ENCODE results near the gene CHD3. TPM values are rescaled to one million over a fixed set of nuclear protein-coding genes. Genes with fewer than 3 reads are reported as not detected.
A peak's percentile ranks its signal among the peaks of the same experiment; 100 is the strongest.

The CHD3 gene
- total RNA-seq, 1 donor from 2014 or later: 119 TPM

- TF ChIP-seq, protein P1, sequence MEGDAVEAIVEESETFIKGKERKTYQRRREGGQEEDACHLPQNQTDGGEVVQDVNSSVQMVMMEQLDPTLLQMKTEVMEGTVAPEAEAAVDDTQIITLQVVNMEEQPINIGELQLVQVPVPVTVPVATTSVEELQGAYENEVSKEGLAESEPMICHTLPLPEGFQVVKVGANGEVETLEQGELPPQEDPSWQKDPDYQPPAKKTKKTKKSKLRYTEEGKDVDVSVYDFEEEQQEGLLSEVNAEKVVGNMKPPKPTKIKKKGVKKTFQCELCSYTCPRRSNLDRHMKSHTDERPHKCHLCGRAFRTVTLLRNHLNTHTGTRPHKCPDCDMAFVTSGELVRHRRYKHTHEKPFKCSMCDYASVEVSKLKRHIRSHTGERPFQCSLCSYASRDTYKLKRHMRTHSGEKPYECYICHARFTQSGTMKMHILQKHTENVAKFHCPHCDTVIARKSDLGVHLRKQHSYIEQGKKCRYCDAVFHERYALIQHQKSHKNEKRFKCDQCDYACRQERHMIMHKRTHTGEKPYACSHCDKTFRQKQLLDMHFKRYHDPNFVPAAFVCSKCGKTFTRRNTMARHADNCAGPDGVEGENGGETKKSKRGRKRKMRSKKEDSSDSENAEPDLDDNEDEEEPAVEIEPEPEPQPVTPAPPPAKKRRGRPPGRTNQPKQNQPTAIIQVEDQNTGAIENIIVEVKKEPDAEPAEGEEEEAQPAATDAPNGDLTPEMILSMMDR (IDR thresholded peaks at IDR 0.05; ENCODE audit: unreplicated experiment): no peak
- no peak overlapping the region for H3K27ac Mint-ChIP-seq
- H3K27me3 Mint-ChIP-seq: no peaks in the 10 kb centered on the region
- peaks cover 3% of the 10 kb centered on the region for H3K4me1 Mint-ChIP-seq (ENCODE audit: low read depth)
- H3K4me3 Mint-ChIP-seq (ENCODE audit: low read depth): peak overlapping the region; percentile 67
- no peaks in the 10 kb centered on the region for H3K9me3 Mint-ChIP-seq (ENCODE audit: low read depth)
- H3K36me3 Mint-ChIP-seq (ENCODE audit: insufficient read depth): no peaks in the 10 kb centered on the region
- no peak for DNase-seq (ENCODE audit: low spot score, unreplicated experiment)
Measured at GRCh38 chr17:7884581-7885366, 3.8 kb upstream of the CHD3 start.

- no peak overlapping the region for H3K27ac Mint-ChIP-seq
- DNase-seq (ENCODE audit: low spot score, unreplicated experiment): peak; percentile 38
Measured at GRCh38 chr17:7885367-7886226, 3.0 kb upstream of the CHD3 start.

GRCh38 chr17:7886227-7887037, 2.2 kb upstream of the CHD3 start:
- Mint-ChIP-seq H3K4me3 (ENCODE audit: low read depth) (no peak overlapping the region), H3K9me3 (ENCODE audit: low read depth) (no peaks in the 10 kb centered on the region), H3K27ac (no peak overlapping the region), H3K27me3 (no peaks in the 10 kb centered on the region), H3K36me3 (ENCODE audit: insufficient read depth) (peaks cover 8% of the 10 kb centered on the region), H3K4me1 (ENCODE audit: low read depth) (peaks cover 3% of the 10 kb centered on the region)
- TF ChIP-seq, protein P1 (IDR thresholded peaks at IDR 0.05; ENCODE audit: unreplicated experiment): peak; percentile 18
- no peak for DNase-seq (ENCODE audit: low spot score, unreplicated experiment)

More at GRCh38 chr17:7885367-7886226, 3.0 kb upstream of the CHD3 start:
- Mint-ChIP-seq H3K36me3 (ENCODE audit: insufficient read depth) (peaks cover 3% of the 10 kb centered on the region), H3K27me3 (no peaks in the 10 kb centered on the region), H3K4me1 (ENCODE audit: low read depth) (peaks cover 3% of the 10 kb centered on the region), H3K4me3 (ENCODE audit: low read depth) (peak overlapping the region; percentile 59), H3K9me3 (ENCODE audit: low read depth) (no peaks in the 10 kb centered on the region)
- TF ChIP-seq, protein P1 (IDR thresholded peaks at IDR 0.05; ENCODE audit: unreplicated experiment): no peak

- TF ChIP-seq, protein P1 (IDR thresholded peaks at IDR 0.05; ENCODE audit: unreplicated experiment): no peak
- Mint-ChIP-seq H3K36me3 (ENCODE audit: insufficient read depth) (peaks cover 10% of the 10 kb centered on the region), H3K9me3 (ENCODE audit: low read depth) (no peaks in the 10 kb centered on the region), H3K27me3 (no peaks in the 10 kb centered on the region), H3K4me1 (ENCODE audit: low read depth) (peaks cover 3% of the 10 kb centered on the region), H3K4me3 (ENCODE audit: low read depth) (no peak overlapping the region), H3K27ac (no peak overlapping the region)
- DNase-seq (ENCODE audit: low spot score, unreplicated experiment): no peak
Measured at GRCh38 chr17:7887038-7887481, 1.5 kb upstream of the CHD3 start.
